Measurements from ENCODE around the gene TMEM9.

DNA sequence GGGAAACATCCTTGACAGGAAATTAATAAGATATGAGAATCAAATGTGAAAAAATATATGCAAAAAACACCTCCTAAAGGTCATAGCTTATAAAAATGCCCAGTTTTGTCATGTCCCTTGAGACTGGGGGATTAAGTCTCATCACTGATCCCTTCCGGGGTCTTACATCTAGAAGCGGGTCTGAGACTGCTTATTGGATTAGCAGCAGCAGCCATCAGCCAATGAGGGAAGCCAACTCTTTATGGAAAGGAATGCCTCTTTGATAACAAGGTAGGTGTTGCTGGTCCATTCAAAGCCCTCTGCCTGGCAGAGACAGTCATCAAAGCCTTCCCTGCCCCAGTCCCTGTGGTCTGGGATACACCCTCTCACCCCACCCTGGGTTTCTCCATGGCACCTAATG, 38.2 kb downstream of the TMEM9 start:
- TF ChIP-seq, protein P1, sequence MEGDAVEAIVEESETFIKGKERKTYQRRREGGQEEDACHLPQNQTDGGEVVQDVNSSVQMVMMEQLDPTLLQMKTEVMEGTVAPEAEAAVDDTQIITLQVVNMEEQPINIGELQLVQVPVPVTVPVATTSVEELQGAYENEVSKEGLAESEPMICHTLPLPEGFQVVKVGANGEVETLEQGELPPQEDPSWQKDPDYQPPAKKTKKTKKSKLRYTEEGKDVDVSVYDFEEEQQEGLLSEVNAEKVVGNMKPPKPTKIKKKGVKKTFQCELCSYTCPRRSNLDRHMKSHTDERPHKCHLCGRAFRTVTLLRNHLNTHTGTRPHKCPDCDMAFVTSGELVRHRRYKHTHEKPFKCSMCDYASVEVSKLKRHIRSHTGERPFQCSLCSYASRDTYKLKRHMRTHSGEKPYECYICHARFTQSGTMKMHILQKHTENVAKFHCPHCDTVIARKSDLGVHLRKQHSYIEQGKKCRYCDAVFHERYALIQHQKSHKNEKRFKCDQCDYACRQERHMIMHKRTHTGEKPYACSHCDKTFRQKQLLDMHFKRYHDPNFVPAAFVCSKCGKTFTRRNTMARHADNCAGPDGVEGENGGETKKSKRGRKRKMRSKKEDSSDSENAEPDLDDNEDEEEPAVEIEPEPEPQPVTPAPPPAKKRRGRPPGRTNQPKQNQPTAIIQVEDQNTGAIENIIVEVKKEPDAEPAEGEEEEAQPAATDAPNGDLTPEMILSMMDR (IDR thresholded peaks at IDR 0.05), result no peak
- TF ChIP-seq POLR2A (IDR thresholded peaks at IDR 0.05) (no peak), EP300 (IDR thresholded peaks at IDR 0.05) (no peak)
